HG02642 (cell line): ENCODE data around the gene SLC18A2.
"Not testable (repeated sequence)": the region's sequence is repeated elsewhere in the genome, so short reads cannot be mapped to it uniquely, and the experiment has no call there.

ENCODE experiments used
- ATAC-seq: cut with Tn5 transposase; IDR thresholded peaks from one replicate; pipeline ENCODE4 v1.9.1; 2021; ENCODE audit warnings: mild to moderate bottlenecking; ENCODE audit not compliant: unreplicated experiment, poor library complexity

The SLC18A2 gene

GRCh38 chr10:117230107-117230506 is 10.8 kb upstream of the SLC18A2 start:
- ATAC-seq: not testable (repeated sequence)

- no peak for ATAC-seq
These were observed 3.4 kb upstream of the SLC18A2 start for GRCh38 chr10:117237401-117237991.

- no peak for ATAC-seq
These were observed 1.9 kb upstream of the SLC18A2 start for GRCh38 chr10:117239051-117239450.

DNA sequence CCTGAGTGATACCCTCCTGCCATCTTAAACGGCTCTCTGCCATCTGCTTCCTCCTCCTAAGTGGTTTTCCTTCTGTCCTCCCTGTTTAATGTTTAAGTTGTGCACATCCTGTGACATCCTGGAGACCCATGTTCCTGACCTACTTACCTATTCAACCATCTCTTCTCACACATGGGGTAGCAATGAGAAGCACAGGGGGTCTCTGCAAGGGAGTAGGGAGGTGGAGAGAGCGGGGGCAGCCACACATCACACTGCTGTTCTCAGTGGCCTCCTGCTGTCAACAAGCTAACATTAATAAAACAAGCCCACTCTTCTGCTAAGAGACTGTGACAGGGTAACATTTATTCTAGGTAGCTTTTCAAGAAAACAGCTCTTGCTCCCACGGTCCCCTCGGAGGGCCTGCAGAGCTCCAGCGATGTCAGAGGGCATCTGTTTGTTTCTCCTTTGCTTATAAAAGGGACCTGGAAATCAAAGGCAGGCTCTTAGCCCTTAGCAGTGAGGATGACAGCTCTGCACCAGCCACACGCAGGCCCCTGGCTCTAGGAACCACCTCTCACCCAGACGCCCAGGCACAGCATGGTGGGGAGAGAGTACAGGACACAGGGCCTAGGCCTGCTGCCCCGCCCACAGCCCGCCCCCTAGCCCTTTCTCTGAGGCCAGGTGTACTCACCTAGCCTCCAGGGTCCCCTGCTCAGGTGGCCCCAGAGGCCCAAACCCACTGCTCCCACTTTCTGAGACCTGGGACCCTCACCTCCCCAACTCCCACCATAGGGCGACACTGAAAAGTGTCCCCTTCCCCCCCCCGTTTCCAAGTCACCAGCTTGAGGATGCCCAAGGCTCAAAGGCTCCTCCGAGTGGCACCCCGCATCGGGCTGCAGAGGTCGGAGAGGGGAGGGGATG is 943 bp upstream of the SLC18A2 start:
- ATAC-seq: no peak

DNA sequence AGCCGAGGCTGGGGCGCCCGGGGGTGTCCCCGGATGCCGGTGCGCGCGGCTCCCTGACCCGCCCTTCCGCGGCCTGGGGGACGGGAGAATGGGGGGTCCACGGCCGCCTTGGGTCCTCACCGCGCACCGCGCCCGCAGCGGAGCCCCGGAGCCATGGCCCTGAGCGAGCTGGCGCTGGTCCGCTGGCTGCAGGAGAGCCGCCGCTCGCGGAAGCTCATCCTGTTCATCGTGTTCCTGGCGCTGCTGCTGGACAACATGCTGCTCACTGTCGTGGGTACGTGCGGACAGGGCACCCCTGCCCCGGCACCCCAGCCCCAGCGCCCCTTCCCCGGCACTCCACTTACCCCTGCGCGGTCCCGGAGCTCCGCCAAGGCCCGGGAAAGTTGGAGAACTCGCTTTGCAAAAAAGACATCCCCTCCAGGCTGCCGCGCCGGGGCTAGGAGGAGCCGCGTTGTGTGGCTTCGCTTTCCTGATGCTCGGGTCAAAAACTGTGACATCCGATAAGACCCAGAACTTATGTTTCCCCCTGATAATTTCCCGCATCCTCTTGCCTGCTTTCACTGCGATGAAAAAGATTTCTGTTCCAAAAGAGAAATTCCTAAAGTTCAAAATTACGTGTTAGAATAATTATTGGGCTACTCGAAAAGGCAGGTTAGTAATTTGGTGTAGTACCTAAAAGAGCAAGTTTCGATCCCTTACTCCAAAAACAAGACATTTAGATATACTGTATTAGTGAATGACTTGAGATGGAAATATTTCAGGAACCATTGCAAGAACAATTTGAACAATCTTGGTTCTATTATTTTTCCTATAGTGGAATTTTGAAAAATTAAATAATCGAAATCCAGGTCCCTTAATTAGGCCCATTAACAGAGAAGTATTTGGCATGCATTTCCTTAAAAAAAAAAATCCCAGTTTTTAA is 888 bp downstream of the SLC18A2 start:
- no peak for ATAC-seq

- no peak for ATAC-seq
These were observed 1.5 kb downstream of the SLC18A2 start for GRCh38 chr10:117242463-117242832.

GRCh38 chr10:117246997-117247671 is 6.2 kb downstream of the SLC18A2 start:
- no peak for ATAC-seq

- ATAC-seq: no peak
These were observed 8.0 kb downstream of the SLC18A2 start for GRCh38 chr10:117248750-117249465.

DNA sequence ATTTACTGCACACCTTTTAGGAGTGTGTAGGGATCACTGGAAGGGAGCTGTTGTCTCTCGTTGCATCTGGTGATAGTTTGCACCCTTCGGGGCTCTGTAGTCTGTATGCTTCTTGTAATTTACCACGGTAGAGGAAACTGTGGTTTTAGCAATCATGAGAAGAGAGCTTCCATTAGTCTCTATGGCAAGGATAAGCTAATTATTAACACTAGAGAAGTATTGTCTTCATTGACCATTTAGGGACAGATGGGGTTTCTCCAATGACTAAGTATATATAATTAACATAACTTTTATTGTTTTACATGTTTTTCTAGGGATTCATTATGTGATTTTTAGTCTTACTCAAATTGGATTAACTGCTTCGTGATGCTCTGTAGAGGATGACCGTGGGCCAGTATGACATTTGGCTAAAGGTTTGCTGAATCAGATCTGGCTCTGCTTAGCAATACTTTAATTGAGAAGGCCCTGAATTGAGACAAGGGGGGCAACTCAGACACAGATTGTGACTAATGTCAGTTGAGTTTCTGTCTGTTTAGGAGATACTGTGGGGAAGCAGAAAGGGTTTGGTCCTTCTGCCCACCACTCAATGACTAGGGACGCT is 8.7 kb downstream of the SLC18A2 start:
- no peak for ATAC-seq

DNA sequence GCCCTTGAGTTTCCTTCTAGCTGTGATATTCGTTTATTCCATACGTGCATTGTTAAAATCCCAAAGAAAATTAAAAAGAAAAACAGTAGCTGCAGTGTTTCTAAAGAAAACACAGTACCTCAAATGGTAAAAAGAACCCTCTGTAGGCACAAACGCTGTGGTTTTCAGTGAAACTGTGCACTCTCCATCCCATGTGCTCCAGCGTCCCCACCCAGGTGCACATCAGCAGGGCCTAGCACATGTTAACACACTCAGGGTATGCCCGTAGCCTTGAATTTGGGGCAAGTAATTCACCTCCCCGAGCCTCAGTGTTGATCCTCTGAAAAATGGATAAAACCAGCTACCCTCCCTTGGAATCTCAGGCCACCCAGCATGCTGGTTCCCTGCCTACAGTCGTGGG is 9.5 kb downstream of the SLC18A2 start:
- no peak for ATAC-seq

DNA sequence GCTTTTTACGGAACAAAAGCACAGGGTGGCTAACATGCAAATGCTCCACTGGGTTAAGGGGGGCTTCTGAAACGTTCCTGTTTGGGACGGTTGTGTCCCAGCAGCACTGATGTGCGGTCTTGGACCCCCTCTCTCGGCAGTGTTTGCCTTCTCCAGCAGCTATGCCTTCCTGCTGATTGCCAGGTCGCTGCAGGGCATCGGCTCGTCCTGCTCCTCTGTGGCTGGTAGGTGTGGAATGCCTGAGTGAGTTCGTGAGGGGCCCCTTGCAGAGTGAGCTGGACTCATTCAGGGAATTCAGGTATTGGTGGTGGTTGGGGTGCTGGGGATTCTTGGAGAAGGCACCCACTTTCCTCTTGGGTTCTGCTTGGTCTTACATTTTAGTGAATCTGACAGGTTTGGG is 13.0 kb downstream of the SLC18A2 start:
- ATAC-seq: no peak

DNA sequence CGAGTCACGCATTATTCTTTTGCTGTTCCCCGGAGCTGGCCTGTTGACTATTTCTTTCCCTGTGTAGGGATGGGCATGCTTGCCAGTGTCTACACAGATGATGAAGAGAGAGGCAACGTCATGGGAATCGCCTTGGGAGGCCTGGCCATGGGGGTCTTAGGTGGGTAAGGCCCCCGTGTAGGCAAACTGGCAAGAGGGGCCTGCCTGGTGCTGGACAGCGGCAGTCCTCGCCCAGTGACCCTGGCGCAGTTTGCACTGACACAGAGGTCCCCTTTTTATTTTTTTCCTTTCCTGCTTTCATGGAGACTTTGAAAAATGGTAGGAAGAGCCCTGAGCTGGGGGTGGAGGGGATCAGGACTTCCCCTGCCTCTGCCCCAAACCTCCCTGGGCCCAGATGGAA is 13.4 kb downstream of the SLC18A2 start:
- ATAC-seq: no peak

DNA sequence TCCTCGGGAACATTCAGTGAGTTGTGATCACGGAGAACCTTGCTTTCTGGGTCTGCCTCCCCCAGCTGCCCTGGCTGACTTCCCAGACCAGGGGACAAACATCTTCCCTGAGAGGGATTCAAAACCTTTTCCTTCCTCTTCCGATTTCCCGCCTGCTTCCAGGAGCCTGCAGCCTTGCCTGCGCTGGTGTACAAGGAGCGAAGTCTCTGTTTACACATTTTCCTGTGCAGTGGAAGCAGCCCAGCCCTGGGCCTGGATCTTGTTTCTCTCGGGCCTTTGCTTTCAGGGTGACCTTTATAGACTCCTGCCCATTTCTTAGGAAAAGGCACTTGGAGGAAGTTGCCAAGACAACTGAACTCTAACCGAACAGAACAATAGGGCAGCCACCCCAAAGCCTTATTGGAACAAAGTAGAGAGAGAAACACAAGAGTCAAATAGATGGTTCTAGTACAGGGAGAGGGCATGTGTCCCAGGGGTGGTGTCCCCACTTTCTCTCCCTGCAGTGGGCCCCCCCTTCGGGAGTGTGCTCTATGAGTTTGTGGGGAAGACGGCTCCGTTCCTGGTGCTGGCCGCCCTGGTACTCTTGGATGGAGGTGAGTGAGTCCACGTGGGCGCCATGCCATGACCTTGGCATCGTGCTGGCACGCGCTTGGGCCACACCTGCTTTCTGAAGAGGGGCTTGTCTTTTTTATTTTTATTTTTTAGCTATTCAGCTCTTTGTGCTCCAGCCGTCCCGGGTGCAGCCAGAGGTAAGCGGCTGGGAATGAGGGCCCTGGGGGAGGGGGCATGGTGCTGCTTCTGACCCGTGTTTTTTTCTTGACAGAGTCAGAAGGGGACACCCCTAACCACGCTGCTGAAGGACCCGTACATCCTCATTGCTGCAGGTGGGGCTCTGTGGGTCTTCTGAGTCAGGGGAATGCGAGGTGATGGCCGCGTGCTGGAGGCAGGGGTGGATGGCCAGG is 14.1 kb downstream of the SLC18A2 start:
- ATAC-seq: no peak

DNA sequence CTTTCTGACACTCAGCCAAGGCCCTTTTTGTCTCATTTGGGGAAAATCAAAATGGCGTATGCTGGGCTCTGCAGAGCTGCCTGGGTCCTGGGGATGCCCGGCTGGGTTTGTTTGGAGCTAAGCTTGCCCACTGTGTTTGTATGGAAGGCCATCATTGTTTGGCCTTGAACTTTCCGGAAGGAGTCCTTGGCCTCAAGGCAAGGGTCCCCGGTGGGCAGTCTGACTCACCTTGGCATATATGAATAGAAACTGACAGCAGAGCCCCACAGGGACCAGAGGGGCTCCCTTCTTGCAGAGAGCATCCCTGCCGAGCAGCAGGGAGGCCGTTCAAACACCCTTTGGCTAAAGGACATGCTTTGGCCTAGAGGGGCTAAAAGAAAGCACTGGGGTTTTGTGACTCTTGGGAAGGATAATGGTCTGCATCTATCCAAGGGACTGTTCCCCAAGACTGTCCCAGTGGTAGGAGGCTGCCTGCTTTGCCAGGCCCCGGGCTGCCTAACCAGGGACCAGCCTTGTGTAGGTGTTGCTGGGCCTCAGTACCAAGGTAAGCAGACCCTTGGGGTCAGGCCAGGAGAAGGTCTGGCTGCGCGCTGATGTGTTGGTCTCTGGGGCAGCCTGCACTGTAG is 15.0 kb downstream of the SLC18A2 start:
- ATAC-seq: no peak

DNA sequence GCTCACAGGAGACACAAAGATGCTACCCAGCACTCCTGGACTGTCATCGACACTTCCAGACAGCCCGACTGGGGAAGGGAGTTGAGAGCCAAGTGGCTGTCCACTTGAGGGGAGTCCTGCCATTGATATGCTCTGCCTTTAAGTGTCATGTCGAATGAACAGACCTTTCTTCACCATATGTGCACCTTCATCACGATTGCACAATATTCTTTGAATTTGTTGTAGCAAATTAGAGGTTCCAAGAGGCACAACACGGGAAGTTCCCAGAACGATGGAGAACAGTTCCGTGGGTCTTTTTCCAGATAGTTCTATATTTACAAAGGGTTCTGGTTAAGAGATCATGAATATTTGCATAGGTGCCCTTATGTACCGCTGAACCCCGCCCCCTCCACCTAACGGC is 16.0 kb downstream of the SLC18A2 start:
- no peak for ATAC-seq

GRCh38 chr10:117257721-117258120 is 16.8 kb downstream of the SLC18A2 start:
- ATAC-seq: no peak

DNA sequence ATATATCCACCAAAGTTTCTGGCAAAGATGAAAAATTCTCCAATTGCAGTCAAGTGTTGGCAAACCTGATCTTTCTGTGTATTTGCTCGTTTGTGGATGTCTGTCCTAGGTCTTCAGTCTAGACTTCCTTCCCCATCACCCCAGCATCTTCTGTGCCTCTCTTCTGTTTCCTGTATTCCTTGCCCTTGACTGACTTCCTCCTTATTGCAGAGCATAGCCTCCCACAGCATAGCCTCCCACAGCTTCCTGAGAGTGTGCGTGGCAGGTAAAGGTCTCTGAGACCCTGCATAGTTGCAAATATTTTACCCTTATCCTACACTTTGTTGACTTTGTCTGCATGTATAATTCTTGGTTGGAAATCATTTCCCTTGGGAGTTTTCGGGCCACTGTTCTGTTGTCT is 18.4 kb downstream of the SLC18A2 start:
- no peak for ATAC-seq

GRCh38 chr10:117260084-117260483 is 19.2 kb downstream of the SLC18A2 start:
- ATAC-seq: no peak
